HG02970 (cell line): ENCODE data around the gene C22orf39.
"Not testable (repeated sequence)": the region's sequence is repeated elsewhere in the genome, so short reads cannot be mapped to it uniquely, and the experiment has no call there.

Experiments
- ATAC-seq: cut with Tn5 transposase; IDR thresholded peaks from one replicate; pipeline ENCODE4 v1.9.1; 2021; ENCODE audit warnings: mild to moderate bottlenecking, moderate library complexity, moderate number of reproducible peaks; ENCODE audit not compliant: unreplicated experiment, low FRiP score

C22orf39 gene

GRCh38 chr22:19455033-19455432, 7.5 kb upstream of the C22orf39 start:
- ATAC-seq, result no peak

- ATAC-seq, result no peak
Measured at GRCh38 chr22:19454156-19454555, 6.6 kb upstream of the C22orf39 start.

- no peak for ATAC-seq
Measured at GRCh38 chr22:19453718-19454117, 6.2 kb upstream of the C22orf39 start.

- no peak for ATAC-seq
Measured at GRCh38 chr22:19451570-19451969, 4.1 kb upstream of the C22orf39 start.

- ATAC-seq, result no peak
Measured at GRCh38 chr22:19450363-19451175, 3.1 kb upstream of the C22orf39 start.

- ATAC-seq, result no peak
Measured at GRCh38 chr22:19449422-19449767, 1.9 kb upstream of the C22orf39 start.

GRCh38 chr22:19448739-19449421, 1.4 kb upstream of the C22orf39 start:
- ATAC-seq, result no peak

GRCh38 chr22:19448076-19448607, 631 bp upstream of the C22orf39 start:
- peak; percentile 16 for ATAC-seq

- no peak for ATAC-seq
Measured at GRCh38 chr22:19446603-19447329, 745 bp downstream of the C22orf39 start.

GRCh38 chr22:19445279-19445982, 2.1 kb downstream of the C22orf39 start:
- not testable (repeated sequence) for ATAC-seq

GRCh38 chr22:19443544-19444211, 3.8 kb downstream of the C22orf39 start:
- no peak for ATAC-seq

GRCh38 chr22:19442166-19442565, 5.3 kb downstream of the C22orf39 start:
- no peak for ATAC-seq

- no peak for ATAC-seq
Measured at GRCh38 chr22:19440411-19441195, 6.9 kb downstream of the C22orf39 start.

GRCh38 chr22:19438298-19438697, 9.2 kb downstream of the C22orf39 start:
- ATAC-seq, result no peak

- not testable (repeated sequence) for ATAC-seq
Measured at GRCh38 chr22:19436444-19437161, 10.9 kb downstream of the C22orf39 start.

- no peak for ATAC-seq
Measured at GRCh38 chr22:19434829-19435580, 12.5 kb downstream of the C22orf39 start.

GRCh38 chr22:19434401-19434800, 13.1 kb downstream of the C22orf39 start:
- no peak for ATAC-seq
